SK-N-MC (cell line): ENCODE results near the gene MRPS23.

Source experiments
- DNase-seq: peaks from one replicate; pipeline ENCODE4 v3.0.0-alpha.2; 2011; ENCODE audit warnings: low read depth, low spot score
- H3K27ac ChIP-seq: fragments of 200-600 bp; sonication (generic); 2 replicates; pipeline ENCODE4 v1.5.1; 2016; ENCODE audit warnings: mixed run types
- H3K36me3 ChIP-seq: fragments of 200-600 bp; sonication (generic); 2 replicates; pipeline ENCODE4 v1.6.1; 2017; ENCODE audit warnings: antibody characterized with exemption, low read length, mixed read lengths; ENCODE audit not compliant: insufficient read depth
- H3K4me3 ChIP-seq: fragments of 200-600 bp; sonication (generic); 2 replicates; pipeline ENCODE4 v1.5.1; 2016
- H3K9ac ChIP-seq: fragments of 200-600 bp; sonication (generic); 2 replicates; pipeline ENCODE4 v1.8.0; 2017; ENCODE audit warnings: mixed run types, mixed read lengths; ENCODE audit not compliant: insufficient read length
- H3K9me3 ChIP-seq: fragments of 200-600 bp; sonication (generic); 2 replicates; pipeline ENCODE4 v1.6.1; 2017; ENCODE audit warnings: low read depth, mild to moderate bottlenecking, antibody characterized with exemption, low read length, moderate library complexity, mixed read lengths
- EZH2 ChIP-seq: fragments of 200-600 bp; sonication (generic); IDR thresholded peaks from one replicate; pipeline ENCODE4 v1.6.1; 2017; ENCODE audit warnings: antibody characterized with exemption
- FOXP2 ChIP-seq: optimal IDR thresholded peaks from 2 replicates; pipeline ENCODE3; 2011; ENCODE audit warnings: mild to moderate bottlenecking, moderate library complexity; ENCODE audit not compliant: insufficient read depth; ENCODE audit errors: extremely low read length, control extremely low read depth
- POLR2AphosphoS5 ChIP-seq: IDR thresholded peaks from 2 replicates; pipeline ENCODE4 v1.6.1; 2012; ENCODE audit warnings: mild to moderate bottlenecking, low read depth, low read length, borderline replicate concordance

MRPS23 gene

GRCh38 chr17:57890857-57891232, 41.0 kb upstream of the MRPS23 start:
- Histone ChIP-seq H3K9me3 (no peaks in the 10 kb centered on the region), H3K9ac (no peak overlapping the region), H3K36me3 (no peaks in the 10 kb centered on the region), H3K27ac (no peak overlapping the region), H3K4me3 (no peak overlapping the region)
- TF ChIP-seq FOXP2 (no peak), EZH2 (no peak), POLR2AphosphoS5 (no peak)
- no peak for DNase-seq

- Histone ChIP-seq H3K9me3 (no peaks in the 10 kb centered on the region), H3K9ac (no peak overlapping the region), H3K4me3 (no peak overlapping the region), H3K36me3 (peaks cover under 1% of the 10 kb centered on the region; the same call in 1 of the 2 replicates), H3K27ac (no peak overlapping the region)
- TF ChIP-seq FOXP2 = no peak
- TF ChIP-seq EZH2 = no peak
- TF ChIP-seq POLR2AphosphoS5 = no peak
- no peak for DNase-seq
Observed at GRCh38 chr17:57889892-57890856, 40.3 kb upstream of the MRPS23 start.

- H3K36me3 ChIP-seq = peaks cover 9% of the 10 kb centered on the region; the same call in 1 of the 2 replicates
- TF ChIP-seq EZH2 (no peak), POLR2AphosphoS5 (no peak), FOXP2 (no peak)
Observed at GRCh38 chr17:57889252-57889651, 39.4 kb upstream of the MRPS23 start.

GRCh38 chr17:57888311-57889216, 38.7 kb upstream of the MRPS23 start:
- Histone ChIP-seq H3K36me3 (peaks cover 13% of the 10 kb centered on the region; the same call in 1 of the 2 replicates), H3K9ac (no peak overlapping the region), H3K9me3 (no peaks in the 10 kb centered on the region), H3K4me3 (no peak overlapping the region), H3K27ac (no peak overlapping the region)
- TF ChIP-seq POLR2AphosphoS5 (no peak), EZH2 (no peak), FOXP2 (no peak)
- no peak for DNase-seq

More at GRCh38 chr17:57889252-57889651, 39.4 kb upstream of the MRPS23 start:
- no peak overlapping the region for H3K27ac ChIP-seq
- no peak for DNase-seq
- H3K9ac ChIP-seq = no peak overlapping the region
- no peaks in the 10 kb centered on the region for H3K9me3 ChIP-seq
- no peak overlapping the region for H3K4me3 ChIP-seq

GRCh38 chr17:57887161-57887560, 37.3 kb upstream of the MRPS23 start:
- TF ChIP-seq EZH2 (no peak), FOXP2 (no peak), POLR2AphosphoS5 (no peak)
- Histone ChIP-seq H3K4me3 (no peak overlapping the region), H3K9me3 (no peaks in the 10 kb centered on the region), H3K9ac (no peak overlapping the region), H3K27ac (no peak overlapping the region), H3K36me3 (peaks cover 24% of the 10 kb centered on the region; the same call in 1 of the 2 replicates)
- DNase-seq = no peak

- H3K36me3 ChIP-seq = peaks cover 24% of the 10 kb centered on the region; the same call in 1 of the 2 replicates
- no peaks in the 10 kb centered on the region for H3K9me3 ChIP-seq
- H3K4me3 ChIP-seq = no peak overlapping the region
- no peak overlapping the region for H3K27ac ChIP-seq
- no peak for DNase-seq
- no peak for TF ChIP-seq EZH2
- TF ChIP-seq POLR2AphosphoS5 = no peak
- no peak for TF ChIP-seq FOXP2
- H3K9ac ChIP-seq = no peak overlapping the region
Observed at GRCh38 chr17:57886020-57886419, 36.2 kb upstream of the MRPS23 start.

- Histone ChIP-seq H3K27ac (no peak overlapping the region), H3K36me3 (peaks cover 24% of the 10 kb centered on the region; the same call in 1 of the 2 replicates), H3K9me3 (no peaks in the 10 kb centered on the region), H3K4me3 (no peak overlapping the region), H3K9ac (no peak overlapping the region)
- no peak for DNase-seq
- TF ChIP-seq EZH2 (no peak), POLR2AphosphoS5 (no peak), FOXP2 (no peak)
Observed at GRCh38 chr17:57885148-57885915, 35.5 kb upstream of the MRPS23 start.
